Adipocyte (in vitro differentiated cells): Measurements from ENCODE around the gene OPA1.
A peak's percentile ranks its signal among the peaks of the same experiment; 100 is the strongest.

ENCODE experiments used
- DNase-seq: peaks from one replicate; pipeline ENCODE4 v3.0.0-alpha.2; 2015; ENCODE audit warnings: low read depth
- H3K27me3 ChIP-seq: replicated peaks from 2 replicates; pipeline ENCODE4 v1.7.0; 2013; ENCODE audit warnings: mild to moderate bottlenecking, low read length, moderate library complexity; ENCODE audit not compliant: control insufficient read depth, insufficient read depth
- H3K36me3 ChIP-seq: 2 replicates; pipeline ENCODE4 v1.7.0; 2013; ENCODE audit warnings: low read length, mild to moderate bottlenecking, moderate library complexity; ENCODE audit not compliant: control insufficient read depth, insufficient read depth, severe bottlenecking
- H3K4me1 ChIP-seq: 2 replicates; pipeline ENCODE4 v1.7.0; 2013; ENCODE audit warnings: mild to moderate bottlenecking, low read length, moderate library complexity; ENCODE audit not compliant: control insufficient read depth, insufficient read depth
- H3K4me3 ChIP-seq: 2 replicates; pipeline ENCODE4 v1.7.0; 2013; ENCODE audit warnings: mild to moderate bottlenecking, low read length, moderate library complexity
- H3K9ac ChIP-seq: 2 replicates; pipeline ENCODE4 v1.7.0; 2013; ENCODE audit warnings: mild to moderate bottlenecking, low read length, moderate library complexity
- H3K9me3 ChIP-seq: 2 replicates; pipeline ENCODE4 v1.7.0; 2013; ENCODE audit warnings: mild to moderate bottlenecking, low read length, moderate library complexity; ENCODE audit not compliant: control insufficient read depth

Gene OPA1, protein sequence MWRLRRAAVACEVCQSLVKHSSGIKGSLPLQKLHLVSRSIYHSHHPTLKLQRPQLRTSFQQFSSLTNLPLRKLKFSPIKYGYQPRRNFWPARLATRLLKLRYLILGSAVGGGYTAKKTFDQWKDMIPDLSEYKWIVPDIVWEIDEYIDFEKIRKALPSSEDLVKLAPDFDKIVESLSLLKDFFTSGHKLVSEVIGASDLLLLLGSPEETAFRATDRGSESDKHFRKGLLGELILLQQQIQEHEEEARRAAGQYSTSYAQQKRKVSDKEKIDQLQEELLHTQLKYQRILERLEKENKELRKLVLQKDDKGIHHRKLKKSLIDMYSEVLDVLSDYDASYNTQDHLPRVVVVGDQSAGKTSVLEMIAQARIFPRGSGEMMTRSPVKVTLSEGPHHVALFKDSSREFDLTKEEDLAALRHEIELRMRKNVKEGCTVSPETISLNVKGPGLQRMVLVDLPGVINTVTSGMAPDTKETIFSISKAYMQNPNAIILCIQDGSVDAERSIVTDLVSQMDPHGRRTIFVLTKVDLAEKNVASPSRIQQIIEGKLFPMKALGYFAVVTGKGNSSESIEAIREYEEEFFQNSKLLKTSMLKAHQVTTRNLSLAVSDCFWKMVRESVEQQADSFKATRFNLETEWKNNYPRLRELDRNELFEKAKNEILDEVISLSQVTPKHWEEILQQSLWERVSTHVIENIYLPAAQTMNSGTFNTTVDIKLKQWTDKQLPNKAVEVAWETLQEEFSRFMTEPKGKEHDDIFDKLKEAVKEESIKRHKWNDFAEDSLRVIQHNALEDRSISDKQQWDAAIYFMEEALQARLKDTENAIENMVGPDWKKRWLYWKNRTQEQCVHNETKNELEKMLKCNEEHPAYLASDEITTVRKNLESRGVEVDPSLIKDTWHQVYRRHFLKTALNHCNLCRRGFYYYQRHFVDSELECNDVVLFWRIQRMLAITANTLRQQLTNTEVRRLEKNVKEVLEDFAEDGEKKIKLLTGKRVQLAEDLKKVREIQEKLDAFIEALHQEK

GRCh38 chr3:193592841-193593667 lies at the start of gene OPA1:
OPA1 (plus strand) TSS chr3:193593208; CDS start chr3:193593378, 170 bp downstream.
- H3K9ac ChIP-seq: peak within 1 kb of the TSS; percentile 98
- peaks cover 7% of the 10 kb centered on the region for H3K36me3 ChIP-seq
- H3K4me1 ChIP-seq: peaks cover 18% of the 10 kb centered on the region
- DNase-seq: peak; percentile 100
- no peaks in the 10 kb centered on the region for H3K27me3 ChIP-seq
- no peaks in the 10 kb centered on the region for H3K9me3 ChIP-seq
- peak within 1 kb of the TSS; percentile 100 for H3K4me3 ChIP-seq

DNA sequence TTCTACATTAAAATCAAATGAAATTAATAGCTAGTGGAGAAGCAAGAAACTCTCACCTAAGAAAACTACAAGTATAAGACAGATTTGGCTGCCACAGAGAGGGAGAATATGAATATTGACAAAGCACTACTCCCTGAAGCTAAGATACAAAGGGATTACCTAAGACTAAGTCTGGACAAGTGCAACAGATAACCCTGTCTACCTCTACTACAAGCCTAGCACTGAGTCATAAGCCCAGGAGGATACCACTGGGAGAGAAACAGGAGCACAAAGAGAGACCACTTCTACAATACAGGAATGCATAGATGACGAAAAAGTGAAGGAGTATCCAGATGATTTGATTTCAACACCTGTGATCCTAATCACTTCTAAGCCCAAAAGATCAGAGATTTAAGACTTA lies 48.7 kb upstream of the OPA1 start:
- Histone ChIP-seq H3K9me3 (peaks cover 9% of the 10 kb centered on the region), H3K4me1 (no peaks in the 10 kb centered on the region), H3K36me3 (no peaks in the 10 kb centered on the region), H3K9ac (no peak overlapping the region), H3K4me3 (no peak overlapping the region), H3K27me3 (no peaks in the 10 kb centered on the region)
- no peak for DNase-seq

GRCh38 chr3:193545304-193545703 lies 47.7 kb upstream of the OPA1 start:
- no peaks in the 10 kb centered on the region for H3K27me3 ChIP-seq
- no peak for DNase-seq
- no peak overlapping the region for H3K4me3 ChIP-seq

DNA sequence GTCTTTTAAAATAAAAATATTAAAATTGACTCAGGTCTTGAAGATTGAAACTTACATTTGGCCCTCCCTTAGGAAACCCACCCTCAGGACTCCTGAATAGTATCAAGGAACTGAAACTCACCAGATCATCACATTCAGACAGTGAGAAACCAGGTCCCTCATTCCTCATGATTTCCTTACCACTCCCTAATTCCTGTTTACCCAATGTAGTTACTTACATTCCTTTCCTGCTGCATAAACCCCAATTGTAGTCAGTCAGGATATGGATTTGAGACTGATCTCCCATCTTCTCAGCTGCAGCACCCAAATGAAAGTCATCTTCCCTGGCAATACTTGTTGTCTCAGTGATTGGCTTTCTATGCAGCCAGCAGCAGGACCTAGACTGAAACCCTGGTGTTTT lies 46.9 kb upstream of the OPA1 start:
- Histone ChIP-seq H3K4me3 (no peak overlapping the region), H3K36me3 (no peaks in the 10 kb centered on the region), H3K27me3 (no peaks in the 10 kb centered on the region), H3K4me1 (no peaks in the 10 kb centered on the region), H3K9me3 (peaks cover 9% of the 10 kb centered on the region), H3K9ac (no peak overlapping the region)
- no peak for DNase-seq

More at GRCh38 chr3:193545304-193545703, 47.7 kb upstream of the OPA1 start:
- Histone ChIP-seq H3K9me3 (peaks cover 9% of the 10 kb centered on the region), H3K36me3 (no peaks in the 10 kb centered on the region), H3K4me1 (no peaks in the 10 kb centered on the region), H3K9ac (no peak overlapping the region)

DNA sequence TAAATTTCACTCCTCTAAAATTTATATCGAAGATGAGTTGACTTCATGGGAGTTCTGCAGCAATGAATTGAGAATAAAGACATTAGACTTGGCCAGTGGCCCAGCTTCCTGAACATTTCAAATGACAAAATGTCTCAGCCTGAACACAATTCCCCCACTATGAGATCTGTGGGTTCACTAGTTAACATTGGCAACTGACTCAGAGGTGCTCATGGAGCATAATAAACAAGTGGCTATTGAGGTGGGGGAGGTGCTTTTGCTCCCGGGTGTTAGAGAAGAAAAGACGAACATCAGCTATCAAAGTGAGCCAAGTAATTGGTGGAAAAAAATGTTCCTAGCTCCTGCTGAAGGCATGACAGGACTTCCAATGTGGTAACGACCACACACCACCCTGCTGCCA lies 44.6 kb upstream of the OPA1 start:
- Histone ChIP-seq H3K4me1 (no peaks in the 10 kb centered on the region), H3K36me3 (no peaks in the 10 kb centered on the region), H3K9me3 (peaks cover 9% of the 10 kb centered on the region), H3K27me3 (no peaks in the 10 kb centered on the region), H3K9ac (no peak overlapping the region), H3K4me3 (no peak overlapping the region)
- no peak for DNase-seq

- Histone ChIP-seq H3K9ac (no peak overlapping the region), H3K4me3 (no peak overlapping the region), H3K4me1 (no peaks in the 10 kb centered on the region)
These were observed 40.1 kb upstream of the OPA1 start for GRCh38 chr3:193552923-193553322.

GRCh38 chr3:193553586-193553985 lies 39.4 kb upstream of the OPA1 start:
- Histone ChIP-seq H3K27me3 (peaks cover 5% of the 10 kb centered on the region), H3K4me3 (no peak overlapping the region)

More at GRCh38 chr3:193552923-193553322, 40.1 kb upstream of the OPA1 start:
- no peak for DNase-seq
- H3K27me3 ChIP-seq: peaks cover 5% of the 10 kb centered on the region
- no peaks in the 10 kb centered on the region for H3K9me3 ChIP-seq
- no peaks in the 10 kb centered on the region for H3K36me3 ChIP-seq

GRCh38 chr3:193554811-193555210 lies 38.2 kb upstream of the OPA1 start, which contains the start of gene ATP13A4:
ATP13A4 (minus strand) TSS chr3:193554895; CDS start chr3:193554799, 96 bp downstream.
- peaks cover 5% of the 10 kb centered on the region for H3K27me3 ChIP-seq
- H3K4me3 ChIP-seq: no peak within 1 kb of the TSS
- no peak within 1 kb of the TSS for H3K9ac ChIP-seq
- no peak for DNase-seq
- no peaks in the 10 kb centered on the region for H3K36me3 ChIP-seq
- no peaks in the 10 kb centered on the region for H3K9me3 ChIP-seq
- no peaks in the 10 kb centered on the region for H3K4me1 ChIP-seq

More at GRCh38 chr3:193553586-193553985, 39.4 kb upstream of the OPA1 start:
- DNase-seq: no peak
- no peak overlapping the region for H3K9ac ChIP-seq
- no peaks in the 10 kb centered on the region for H3K9me3 ChIP-seq
- no peaks in the 10 kb centered on the region for H3K36me3 ChIP-seq
- H3K4me1 ChIP-seq: no peaks in the 10 kb centered on the region

DNA sequence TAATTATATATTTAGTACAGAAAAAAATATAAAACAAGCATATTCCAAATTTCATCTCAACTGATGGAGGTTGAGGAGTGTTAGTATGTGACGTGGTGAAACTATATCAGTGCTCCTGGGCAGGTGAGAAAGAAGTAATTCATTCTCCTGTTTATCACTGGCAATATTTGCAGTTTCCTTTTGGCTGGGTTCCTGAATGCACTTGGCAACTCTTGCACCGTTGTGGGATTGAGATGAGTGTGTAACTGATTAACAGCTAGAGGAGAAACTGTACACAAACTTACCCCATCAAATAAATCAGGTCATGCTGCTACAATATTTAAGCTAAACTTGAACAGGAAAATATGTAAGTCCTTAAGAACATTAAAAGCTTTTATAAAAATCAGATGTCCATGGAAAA lies 36.2 kb upstream of the OPA1 start:
- Histone ChIP-seq H3K9me3 (no peaks in the 10 kb centered on the region), H3K4me1 (no peaks in the 10 kb centered on the region), H3K9ac (no peak overlapping the region), H3K36me3 (no peaks in the 10 kb centered on the region), H3K4me3 (no peak overlapping the region), H3K27me3 (peaks cover 5% of the 10 kb centered on the region)
- no peak for DNase-seq

GRCh38 chr3:193559100-193559499 lies 33.9 kb upstream of the OPA1 start:
- Histone ChIP-seq H3K9ac (no peak overlapping the region), H3K36me3 (no peaks in the 10 kb centered on the region), H3K4me1 (no peaks in the 10 kb centered on the region), H3K9me3 (no peaks in the 10 kb centered on the region), H3K27me3 (peaks cover 5% of the 10 kb centered on the region), H3K4me3 (no peak overlapping the region)
- no peak for DNase-seq
